PC-3 (cell line): ENCODE measurements around the gene PLXNC1.

Experiments
- EZH2 ChIP-seq: fragments of 300-600 bp; sonication (generic); IDR thresholded peaks from one replicate; pipeline ENCODE4 v1.6.1; 2017; ENCODE audit warnings: antibody characterized with exemption, mild to moderate bottlenecking, low read length; ENCODE audit not compliant: unreplicated experiment
- EZH2phosphoT487 ChIP-seq: fragments of 300-600 bp; sonication (generic); IDR thresholded peaks from 2 replicates; pipeline ENCODE4 v1.6.1; 2018; ENCODE audit warnings: mild to moderate bottlenecking, antibody characterized with exemption, low read length, borderline replicate concordance
- TF ChIP-seq, protein P1 (sequence below): fragments of 300-600 bp; sonication (generic); conservative IDR thresholded peaks from 2 replicates; pipeline ENCODE4 v1.5.1; 2017; ENCODE audit warnings: antibody characterized with exemption, low read depth, mild to moderate bottlenecking, low read length

- TF ChIP-seq EZH2phosphoT487 (no peak), EZH2 (no peak)
- TF ChIP-seq, protein P1, sequence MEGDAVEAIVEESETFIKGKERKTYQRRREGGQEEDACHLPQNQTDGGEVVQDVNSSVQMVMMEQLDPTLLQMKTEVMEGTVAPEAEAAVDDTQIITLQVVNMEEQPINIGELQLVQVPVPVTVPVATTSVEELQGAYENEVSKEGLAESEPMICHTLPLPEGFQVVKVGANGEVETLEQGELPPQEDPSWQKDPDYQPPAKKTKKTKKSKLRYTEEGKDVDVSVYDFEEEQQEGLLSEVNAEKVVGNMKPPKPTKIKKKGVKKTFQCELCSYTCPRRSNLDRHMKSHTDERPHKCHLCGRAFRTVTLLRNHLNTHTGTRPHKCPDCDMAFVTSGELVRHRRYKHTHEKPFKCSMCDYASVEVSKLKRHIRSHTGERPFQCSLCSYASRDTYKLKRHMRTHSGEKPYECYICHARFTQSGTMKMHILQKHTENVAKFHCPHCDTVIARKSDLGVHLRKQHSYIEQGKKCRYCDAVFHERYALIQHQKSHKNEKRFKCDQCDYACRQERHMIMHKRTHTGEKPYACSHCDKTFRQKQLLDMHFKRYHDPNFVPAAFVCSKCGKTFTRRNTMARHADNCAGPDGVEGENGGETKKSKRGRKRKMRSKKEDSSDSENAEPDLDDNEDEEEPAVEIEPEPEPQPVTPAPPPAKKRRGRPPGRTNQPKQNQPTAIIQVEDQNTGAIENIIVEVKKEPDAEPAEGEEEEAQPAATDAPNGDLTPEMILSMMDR, result no peak
Observed at GRCh38 chr12:94312378-94312777, 164.0 kb downstream of the PLXNC1 start.
